ENCODE data around the gene DTNBP1.
"Not testable (repeated sequence)": the region's sequence is repeated elsewhere in the genome, so short reads cannot be mapped to it uniquely, and the experiment has no call there.

DTNBP1 gene

GRCh38 chr6:15551262-15551661 lies 111.6 kb downstream of the DTNBP1 start:
- Mint-ChIP-seq H3K4me1 (peaks cover 22% of the 10 kb centered on the region), H3K27ac (peak overlapping the region; percentile 36)
- no peak for ATAC-seq

GRCh38 chr6:15550546-15551123 lies 112.2 kb downstream of the DTNBP1 start:
- Mint-ChIP-seq H3K27ac (no peak overlapping the region), H3K36me3 (no peaks in the 10 kb centered on the region), H3K4me1 (peaks cover 22% of the 10 kb centered on the region), H3K9me3 (no peaks in the 10 kb centered on the region), H3K4me3 (no peak overlapping the region)
- ATAC-seq: no peak
- DNase-seq (ENCODE audit: low spot score in 2 of 2): no peak

More at GRCh38 chr6:15551262-15551661, 111.6 kb downstream of the DTNBP1 start:
- no peak overlapping the region for H3K4me3 Mint-ChIP-seq
- H3K9me3 Mint-ChIP-seq: no peaks in the 10 kb centered on the region
- DNase-seq (ENCODE audit: low spot score in 2 of 2): no peak
- H3K36me3 Mint-ChIP-seq: no peaks in the 10 kb centered on the region

GRCh38 chr6:15549371-15549770 lies 113.5 kb downstream of the DTNBP1 start:
- Mint-ChIP-seq H3K36me3 (no peaks in the 10 kb centered on the region), H3K27ac (no peak overlapping the region), H3K9me3 (no peaks in the 10 kb centered on the region), H3K4me3 (no peak overlapping the region), H3K4me1 (peaks cover 17% of the 10 kb centered on the region)
- ATAC-seq: no peak
- no peak for DNase-seq (ENCODE audit: low spot score in 2 of 2)

GRCh38 chr6:15547400-15547799 lies 115.4 kb downstream of the DTNBP1 start:
- H3K36me3 Mint-ChIP-seq: no peaks in the 10 kb centered on the region
- peaks cover 21% of the 10 kb centered on the region for H3K4me1 Mint-ChIP-seq
- peaks cover 6% of the 10 kb centered on the region for H3K9me3 Mint-ChIP-seq
- ATAC-seq (no peak), DNase-seq (ENCODE audit: low spot score in 2 of 2) (no peak)
- H3K4me3 Mint-ChIP-seq: no peak overlapping the region
- no peak overlapping the region for H3K27ac Mint-ChIP-seq

- no peak overlapping the region for H3K27ac Mint-ChIP-seq
- H3K4me1 Mint-ChIP-seq: peaks cover 17% of the 10 kb centered on the region
- no peaks in the 10 kb centered on the region for H3K36me3 Mint-ChIP-seq
- H3K4me3 Mint-ChIP-seq: no peak overlapping the region
- ATAC-seq (no peak), DNase-seq (ENCODE audit: low spot score in 2 of 2) (no peak)
- peaks cover 6% of the 10 kb centered on the region for H3K9me3 Mint-ChIP-seq
Observed at GRCh38 chr6:15546591-15546990, 116.2 kb downstream of the DTNBP1 start.

GRCh38 chr6:15544321-15544900 lies 118.4 kb downstream of the DTNBP1 start:
- DNase-seq (ENCODE audit: low spot score in 2 of 2): no peak
- Mint-ChIP-seq H3K36me3 (no peaks in the 10 kb centered on the region), H3K9me3 (peaks cover 6% of the 10 kb centered on the region), H3K4me1 (peaks cover 5% of the 10 kb centered on the region), H3K4me3 (no peak overlapping the region), H3K27ac (no peak overlapping the region)
- no peak for ATAC-seq

GRCh38 chr6:15543332-15543917 lies 119.4 kb downstream of the DTNBP1 start:
- H3K36me3 Mint-ChIP-seq, H3K4me1 Mint-ChIP-seq, H3K9me3 Mint-ChIP-seq, H3K27ac Mint-ChIP-seq, ATAC-seq, H3K4me3 Mint-ChIP-seq: not testable (repeated sequence)
- DNase-seq (ENCODE audit: low spot score in 2 of 2): peak in 1 of 2 donors; percentile 17

GRCh38 chr6:15539722-15540270 lies 123.0 kb downstream of the DTNBP1 start:
- Mint-ChIP-seq H3K27ac (no peak overlapping the region), H3K4me1 (peaks cover 22% of the 10 kb centered on the region), H3K9me3 (peaks cover 6% of the 10 kb centered on the region), H3K4me3 (no peak overlapping the region), H3K36me3 (no peaks in the 10 kb centered on the region)
- DNase-seq (ENCODE audit: low spot score in 2 of 2) (peak in 1 of 2 donors; percentile 17), ATAC-seq (no peak)

GRCh38 chr6:15538766-15539495 lies 123.9 kb downstream of the DTNBP1 start:
- peaks cover 5% of the 10 kb centered on the region for H3K9me3 Mint-ChIP-seq
- H3K4me3 Mint-ChIP-seq: no peak overlapping the region
- DNase-seq (ENCODE audit: low spot score in 2 of 2): peak in 1 of 2 donors; percentile 22
- H3K36me3 Mint-ChIP-seq: peaks cover 3% of the 10 kb centered on the region
- H3K27ac Mint-ChIP-seq: no peak overlapping the region
- ATAC-seq: no peak
- H3K4me1 Mint-ChIP-seq: peaks cover 23% of the 10 kb centered on the region

GRCh38 chr6:15538106-15538505 lies 124.7 kb downstream of the DTNBP1 start:
- H3K4me1 Mint-ChIP-seq: peaks cover 23% of the 10 kb centered on the region
- no peaks in the 10 kb centered on the region for H3K9me3 Mint-ChIP-seq
- ATAC-seq: no peak
- peaks cover 11% of the 10 kb centered on the region for H3K36me3 Mint-ChIP-seq
- peak in 1 of 2 donors; percentile 33 for DNase-seq (ENCODE audit: low spot score in 2 of 2)
- peak overlapping the region; percentile 82 for H3K27ac Mint-ChIP-seq
- no peak overlapping the region for H3K4me3 Mint-ChIP-seq

GRCh38 chr6:15536198-15536955 lies 126.5 kb downstream of the DTNBP1 start:
- Mint-ChIP-seq H3K27ac (no peak overlapping the region), H3K9me3 (no peaks in the 10 kb centered on the region)
- peak in 1 of 2 donors; percentile 30 for DNase-seq (ENCODE audit: low spot score in 2 of 2)

GRCh38 chr6:15535495-15536197 lies 127.2 kb downstream of the DTNBP1 start:
- H3K9me3 Mint-ChIP-seq: no peaks in the 10 kb centered on the region
- peaks cover 23% of the 10 kb centered on the region for H3K4me1 Mint-ChIP-seq
- ATAC-seq (no peak), DNase-seq (ENCODE audit: low spot score in 2 of 2) (peak in 1 of 2 donors; percentile 13)
- no peak overlapping the region for H3K4me3 Mint-ChIP-seq
- H3K36me3 Mint-ChIP-seq: peaks cover 36% of the 10 kb centered on the region
- H3K27ac Mint-ChIP-seq: peak overlapping the region; percentile 76

More at GRCh38 chr6:15536198-15536955, 126.5 kb downstream of the DTNBP1 start:
- no peak overlapping the region for H3K4me3 Mint-ChIP-seq
- H3K36me3 Mint-ChIP-seq: peaks cover 28% of the 10 kb centered on the region
- peaks cover 23% of the 10 kb centered on the region for H3K4me1 Mint-ChIP-seq
- no peak for ATAC-seq

GRCh38 chr6:15534974-15535373 lies 127.9 kb downstream of the DTNBP1 start:
- no peaks in the 10 kb centered on the region for H3K9me3 Mint-ChIP-seq
- no peak for ATAC-seq

GRCh38 chr6:15533379-15534026 lies 129.3 kb downstream of the DTNBP1 start:
- no peaks in the 10 kb centered on the region for H3K9me3 Mint-ChIP-seq
- H3K4me3 Mint-ChIP-seq: no peak overlapping the region
- no peak for ATAC-seq
- H3K36me3 Mint-ChIP-seq: peaks cover 47% of the 10 kb centered on the region
- peak overlapping the region; percentile 65 for H3K27ac Mint-ChIP-seq
- H3K4me1 Mint-ChIP-seq: peaks cover 23% of the 10 kb centered on the region
- DNase-seq (ENCODE audit: low spot score in 2 of 2): no peak

More at GRCh38 chr6:15534974-15535373, 127.9 kb downstream of the DTNBP1 start:
- Mint-ChIP-seq H3K4me3 (no peak overlapping the region), H3K27ac (peak overlapping the region; percentile 76), H3K4me1 (peaks cover 23% of the 10 kb centered on the region), H3K36me3 (peaks cover 42% of the 10 kb centered on the region)
- DNase-seq (ENCODE audit: low spot score in 2 of 2): peak in 1 of 2 donors; percentile 34
